T-helper 1 cell treated with Interleukin-12 subunit alpha and Interleukin-12 subunit beta and Interleukin-4 antibody, amounts not matched to agents 30 ng/mL and 1 ng/mL, for 36 hours (primary cell): Measurements from ENCODE around the gene UBE3B. TPM values are rescaled to one million over a fixed set of nuclear protein-coding genes. Genes with fewer than 3 reads are reported as not detected.
"Not testable (repeated sequence)": the region's sequence is repeated elsewhere in the genome, so short reads cannot be mapped to it uniquely, and the experiment has no call there.

ENCODE experiments used
- intact Hi-C: fragments of 100-400 bp; cut with micrococcal nuclease; formaldehyde crosslinking; loops from one replicate; pipeline ENCODE4 v1.15.1; 2024
- total RNA-seq: library from RNA; stranded (reverse); gene quantifications from 2 replicates; pipeline ENCODE4 v1.2.3, GENCODE V29; 2022

Gene UBE3B
- total RNA-seq, 1 donor from 2014 or later: 33.2 TPM

DNA sequence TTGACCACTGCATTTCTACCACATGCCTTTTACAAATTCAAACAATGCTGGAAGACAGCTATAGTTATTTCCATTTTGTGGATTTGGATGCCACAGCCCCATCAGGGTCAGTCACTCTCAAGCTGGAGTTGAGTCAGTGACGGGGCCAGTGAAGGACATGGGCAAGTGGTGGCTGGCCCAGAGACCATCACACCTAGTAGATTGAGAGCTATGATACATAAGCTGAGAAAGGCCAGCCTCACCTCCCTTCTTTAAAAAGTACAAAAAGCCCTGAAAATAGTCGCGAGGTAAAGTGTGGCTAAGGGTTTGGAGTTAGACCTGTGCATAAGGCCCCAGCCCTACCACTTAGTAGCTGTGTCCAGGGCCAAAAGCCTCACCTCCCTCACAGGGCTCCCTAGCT lies 4.4 kb upstream of the UBE3B start:
- intact Hi-C loops: no loop called here

DNA sequence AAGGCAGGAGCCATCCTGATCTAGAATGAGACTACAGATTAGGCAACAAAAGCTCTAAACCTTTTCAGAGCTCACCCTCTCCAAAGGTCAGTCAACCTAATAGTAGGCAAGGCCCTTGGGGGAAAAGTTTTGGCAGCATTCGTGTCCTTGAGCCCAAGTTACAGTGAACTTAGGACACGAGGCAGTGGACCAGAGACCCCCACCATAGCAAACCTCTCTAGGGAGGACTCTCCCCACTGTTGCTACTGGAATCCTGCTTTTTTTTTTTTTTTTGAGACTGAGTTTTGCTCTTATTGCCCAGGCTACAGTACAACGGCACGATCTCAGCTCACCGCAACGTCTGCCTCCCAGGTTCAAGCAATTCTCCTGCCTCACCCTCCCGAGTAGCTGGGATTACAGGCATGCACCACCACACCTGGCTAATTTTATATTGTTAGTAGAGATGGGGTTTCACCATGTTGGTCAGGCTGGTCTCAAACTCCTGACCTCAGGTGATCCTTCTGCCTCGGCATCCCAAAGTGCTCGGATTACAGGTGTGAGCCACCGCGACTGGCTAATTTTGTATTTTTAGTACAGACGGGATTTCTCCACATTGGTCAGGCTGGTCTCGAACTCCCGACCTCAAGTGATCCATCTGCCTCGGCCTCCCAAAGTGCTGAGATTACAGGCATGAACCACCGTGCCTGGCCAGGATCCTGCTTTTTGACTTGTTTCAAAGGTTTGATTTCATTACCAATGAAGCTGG lies 3.7 kb upstream of the UBE3B start:
- intact Hi-C loops: not testable (repeated sequence)

DNA sequence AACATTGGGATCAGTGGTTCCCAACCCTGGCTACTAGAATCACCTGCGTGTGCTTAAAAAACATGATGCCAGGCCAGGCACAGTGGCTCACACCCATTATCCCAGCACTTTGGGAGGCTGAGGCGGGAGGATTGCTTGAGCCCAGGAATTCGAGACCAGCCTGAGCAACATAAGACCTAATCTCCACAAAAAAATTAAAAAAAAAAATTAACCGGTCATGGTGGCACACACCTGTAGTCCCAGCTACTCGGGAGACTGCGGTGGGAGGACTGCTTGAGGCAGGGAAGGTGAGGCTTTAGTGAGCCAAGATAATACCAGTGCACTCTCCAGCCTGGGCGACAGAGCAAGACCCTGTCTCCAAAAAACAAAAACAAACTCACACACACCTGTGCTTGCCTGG lies 2.3 kb upstream of the UBE3B start:
- intact Hi-C loops: loop anchor here (5.0 kb wide), 4 partner anchors 378 to 1713 kb away; partner anchors contain the start of genes ISCU, PRDM4, SART3 and SSH1

DNA sequence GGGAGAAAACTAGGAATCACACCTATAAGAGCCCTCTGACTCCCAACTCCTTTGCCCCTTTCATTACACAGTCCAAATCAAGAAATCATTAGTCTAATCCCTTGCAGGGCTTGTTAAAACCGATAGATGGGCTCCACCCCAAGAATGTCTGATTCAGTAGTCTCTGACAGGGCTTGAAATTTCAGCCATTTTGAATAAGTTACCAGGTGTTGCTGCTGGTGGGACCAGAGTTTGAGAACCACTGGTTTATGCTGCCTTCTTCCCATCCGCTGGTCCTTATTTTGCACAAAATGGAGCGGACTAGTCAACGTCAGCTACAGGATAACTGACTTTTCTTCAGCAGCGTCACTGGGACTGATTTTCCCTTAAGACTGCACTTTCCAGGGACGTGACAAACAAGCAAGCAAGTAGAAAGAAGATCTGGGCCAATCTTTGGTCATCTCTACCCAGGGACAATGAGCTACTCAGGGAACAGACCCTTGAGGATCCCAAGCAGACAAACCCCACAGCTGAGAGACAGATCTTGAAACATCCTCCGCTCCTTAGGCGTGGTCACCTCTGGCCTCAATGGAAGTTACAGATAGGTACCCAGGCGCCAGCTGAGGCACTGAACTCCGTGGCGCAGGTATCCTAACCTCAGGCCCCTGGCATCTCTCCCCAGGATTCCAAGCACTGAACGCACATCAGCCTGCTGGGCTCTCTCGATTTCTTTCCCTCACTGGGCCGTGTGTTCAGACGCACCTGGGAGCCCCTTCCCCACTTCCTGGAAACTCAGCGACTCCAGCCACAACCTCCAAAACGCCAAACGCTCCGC lies 1.2 kb upstream of the UBE3B start:
- intact Hi-C loops: loop anchor here (2.0 to 5.0 kb wide), 6 partner anchors 379 to 1714 kb away; partner anchors contain the start of genes FICD, ISCU, PRDM4 and SART3

DNA sequence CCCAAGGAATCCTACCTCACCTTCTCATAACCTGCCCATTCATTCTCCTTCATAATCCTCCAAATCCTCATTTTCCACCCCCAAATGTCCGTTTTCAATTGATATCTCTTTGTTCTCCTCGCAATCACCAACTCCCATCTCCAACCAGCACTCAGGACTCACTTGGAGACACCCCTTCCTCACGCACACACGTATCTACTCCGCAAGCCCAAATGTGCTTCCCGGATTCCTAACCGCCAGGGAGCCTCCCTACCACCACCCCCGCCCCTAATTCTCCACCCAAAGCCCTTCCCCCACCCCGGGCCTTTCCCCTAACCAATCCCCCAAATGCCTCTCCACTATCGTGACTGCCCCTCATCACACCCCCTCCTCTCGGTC lies 638 bp upstream of the UBE3B start:
- intact Hi-C loops: loop anchor here (1.0 to 5.0 kb wide), 14 partner anchors 44 to 1714 kb away; partner anchors contain the start of genes ATP2A2, C12orf76, FAM222A and FICD

DNA sequence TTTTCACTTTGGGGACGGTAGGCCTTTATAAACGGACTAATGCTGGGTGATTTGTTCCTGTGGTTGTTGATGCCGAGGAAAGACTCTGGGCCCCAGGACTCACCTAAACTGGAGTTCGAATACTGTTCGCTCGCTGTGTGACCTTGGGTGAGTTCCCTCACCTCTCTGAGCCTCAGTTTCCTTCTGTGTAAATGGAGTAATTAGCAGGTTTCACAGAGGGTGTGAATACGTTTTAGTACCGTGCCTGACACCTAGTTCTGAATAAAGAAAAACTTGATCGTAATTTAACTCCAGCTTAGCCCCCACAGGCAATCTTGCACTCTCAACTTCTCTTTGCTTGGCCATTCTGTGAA lies 505 bp downstream of the UBE3B start:
- intact Hi-C loops: loop anchor here (1.0 to 5.0 kb wide), 14 partner anchors 46 to 1716 kb away; partner anchors contain the start of genes ATP2A2, C12orf76, FAM222A and FICD

DNA sequence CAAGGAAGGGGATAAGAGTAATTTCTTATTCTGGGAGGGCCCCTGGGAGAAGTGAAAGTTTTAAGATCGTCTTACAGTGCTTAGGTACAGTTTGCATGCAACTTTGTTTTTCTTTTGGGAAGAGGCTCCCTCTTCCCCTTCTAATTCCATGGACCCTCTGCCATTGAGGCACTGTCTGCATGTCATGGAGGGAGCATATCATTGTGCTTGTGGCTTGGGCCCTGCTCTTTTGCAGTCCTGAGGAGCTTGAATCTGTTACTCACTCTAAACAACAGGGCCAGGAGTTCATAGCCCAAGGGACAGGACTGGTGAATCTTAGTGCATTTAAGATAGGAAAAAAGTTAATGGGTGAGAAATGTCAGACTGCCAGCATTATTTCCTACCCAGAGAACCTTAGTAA lies 2.3 kb downstream of the UBE3B start:
- intact Hi-C loops: loop anchor here (5.0 kb wide), 4 partner anchors 382 to 1717 kb away; partner anchors contain the start of genes ISCU, PRDM4, SART3 and SSH1

DNA sequence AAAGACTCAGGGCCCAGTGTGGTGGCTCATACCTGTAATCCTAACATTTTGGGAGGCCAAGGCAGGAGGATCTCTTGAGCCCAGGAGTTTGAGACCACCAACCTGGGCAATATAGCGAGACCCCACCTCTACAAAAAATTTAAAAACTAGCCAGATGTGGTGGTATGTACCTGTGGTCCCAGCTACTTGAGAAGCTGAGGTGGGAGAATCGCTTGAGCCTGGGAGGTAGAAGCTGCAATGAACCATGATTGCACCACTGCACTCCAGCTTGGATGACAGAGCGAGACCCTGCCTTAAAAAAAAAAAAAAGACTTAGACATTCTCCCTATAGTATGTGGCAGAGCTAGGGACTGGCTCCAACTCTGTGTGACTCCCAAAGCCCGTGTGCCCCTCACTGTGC lies 2.9 kb downstream of the UBE3B start:
- intact Hi-C loops: no loop called here

DNA sequence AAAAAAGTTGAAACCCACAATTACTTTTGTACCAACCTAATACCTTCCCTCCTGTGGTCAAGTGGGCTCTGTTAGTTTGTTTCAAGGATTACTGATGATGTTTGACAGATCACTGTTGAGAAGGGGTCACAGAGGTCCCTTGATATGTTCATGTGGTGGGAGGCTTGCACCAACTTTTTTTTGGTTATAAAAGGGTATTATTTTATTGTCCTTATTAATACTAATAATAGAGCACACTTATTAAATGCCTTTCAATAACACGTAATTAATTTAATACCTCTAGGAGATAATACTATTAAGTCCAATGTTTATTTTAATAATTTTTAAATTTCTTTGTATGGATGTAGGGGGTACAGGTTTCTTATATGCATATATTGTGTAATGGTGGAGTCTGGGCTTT lies 4.4 kb downstream of the UBE3B start:
- intact Hi-C loops: no loop called here

DNA sequence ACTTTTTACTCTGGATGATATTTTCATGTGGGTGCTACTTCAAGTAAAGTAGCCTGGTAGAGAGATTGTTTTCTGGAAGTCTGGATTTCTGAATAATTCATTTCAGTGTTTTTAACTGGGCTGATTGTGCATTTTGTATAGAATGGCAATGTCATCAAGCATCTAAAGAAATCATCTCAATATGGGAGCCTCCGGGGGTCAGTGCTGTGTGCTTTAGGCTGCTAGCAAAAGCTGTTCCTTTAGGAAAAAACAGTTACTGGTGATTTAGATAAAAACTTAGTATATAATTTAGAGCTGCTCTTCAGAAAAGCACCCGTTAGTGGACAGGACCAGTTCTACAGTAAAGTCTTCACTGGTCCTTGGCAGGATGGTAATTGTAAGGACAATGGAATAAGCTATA lies 5.1 kb downstream of the UBE3B start:
- intact Hi-C loops: no loop called here

DNA sequence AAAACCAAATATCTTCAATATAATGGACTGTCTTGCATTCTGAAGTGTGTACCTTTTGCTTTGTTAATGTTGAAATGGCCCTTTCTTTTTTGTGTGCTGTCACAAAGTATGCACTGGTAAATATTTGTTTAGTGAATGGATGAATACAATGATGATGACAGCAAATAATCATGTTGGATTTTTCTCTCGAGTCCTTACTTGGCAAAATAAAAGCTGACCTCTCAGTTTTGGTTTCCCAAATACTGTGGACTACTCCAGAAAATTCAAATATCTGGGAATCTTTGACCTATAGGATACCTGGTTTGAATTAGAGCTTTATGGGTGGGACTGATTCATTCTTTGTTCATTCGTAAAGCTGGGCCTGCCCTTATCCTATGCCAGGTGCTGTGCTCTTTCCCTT lies 5.5 kb downstream of the UBE3B start:
- intact Hi-C loops: no loop called here

DNA sequence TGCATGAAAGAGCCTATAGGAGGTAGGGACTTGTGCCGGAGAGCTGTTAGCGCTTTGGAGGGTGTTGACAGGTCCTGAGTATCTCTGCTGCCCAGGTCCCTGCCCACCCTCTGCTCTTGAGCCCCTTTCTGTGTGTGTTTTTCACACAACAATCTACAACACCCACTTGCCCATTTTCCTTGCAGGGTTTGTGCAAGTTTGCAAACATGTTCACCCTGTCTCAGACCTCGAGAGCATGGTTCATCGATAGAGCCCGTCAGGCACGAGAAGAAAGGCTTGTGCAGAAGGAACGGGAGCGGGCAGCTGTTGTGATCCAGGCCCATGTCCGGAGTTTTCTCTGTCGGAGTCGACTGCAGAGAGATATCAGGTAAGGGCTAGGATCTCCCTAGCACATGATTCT lies 5.9 kb downstream of the UBE3B start:
- intact Hi-C loops: no loop called here

DNA sequence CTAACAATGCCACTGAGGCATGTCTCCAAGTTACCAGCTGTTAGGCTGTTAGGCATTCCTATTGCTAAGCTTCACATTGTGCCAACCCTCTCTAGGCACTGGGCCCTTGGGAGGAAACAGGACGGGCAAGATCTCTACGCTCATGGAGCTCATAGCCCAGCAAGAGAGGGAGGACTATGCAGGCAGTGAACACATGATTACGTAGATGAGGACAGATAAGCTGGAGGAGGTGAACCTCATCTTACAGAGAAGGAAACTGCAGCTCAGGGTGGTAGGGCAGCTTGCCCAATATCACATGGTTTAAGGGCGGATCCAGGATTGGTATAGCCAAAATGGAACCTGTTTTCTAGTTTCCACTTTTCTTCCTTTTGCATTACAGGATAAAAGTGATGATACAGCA lies 7.8 kb downstream of the UBE3B start:
- intact Hi-C loops: no loop called here

DNA sequence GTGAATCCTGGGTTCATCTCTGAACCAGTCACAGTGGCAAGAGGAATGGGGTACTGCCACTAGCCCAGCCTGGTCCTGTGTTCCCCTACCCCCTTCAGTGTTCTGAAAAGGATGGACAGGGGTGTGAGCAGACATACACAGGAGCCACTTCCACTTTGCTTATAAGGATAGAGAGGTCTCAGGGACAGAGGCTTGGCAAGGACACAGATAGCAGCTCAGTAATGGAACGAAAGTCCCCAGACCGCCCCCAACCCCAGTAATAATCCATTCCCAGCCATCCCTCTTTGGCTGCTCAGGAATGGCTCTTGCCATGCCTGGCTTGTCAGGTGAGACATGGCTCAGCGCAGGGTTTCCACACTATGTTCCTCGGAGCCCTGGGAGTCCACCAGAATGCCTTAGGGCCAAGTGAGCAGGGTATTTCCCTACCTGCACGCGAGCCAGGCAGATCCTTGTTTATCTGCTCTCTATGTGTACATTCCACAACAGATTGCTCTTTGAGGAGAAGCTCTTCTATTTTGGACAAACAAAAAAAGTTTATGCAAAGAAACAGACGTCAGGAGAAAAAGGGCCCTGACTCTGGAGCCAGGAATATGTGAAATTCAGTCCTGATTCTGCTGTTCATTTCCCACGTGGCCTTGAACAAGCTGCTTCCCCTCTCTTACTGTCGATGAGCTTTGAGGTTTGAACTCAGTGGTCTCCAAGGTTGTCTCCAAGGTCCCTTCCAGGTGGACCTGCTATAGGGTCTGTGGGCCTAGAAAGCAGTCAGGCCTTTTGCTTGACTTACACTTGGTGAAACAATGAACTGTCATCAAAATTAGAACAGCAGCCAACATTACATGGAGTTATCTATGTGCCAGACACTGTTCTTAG lies 10.0 kb downstream of the UBE3B start:
- intact Hi-C loops: no loop called here

DNA sequence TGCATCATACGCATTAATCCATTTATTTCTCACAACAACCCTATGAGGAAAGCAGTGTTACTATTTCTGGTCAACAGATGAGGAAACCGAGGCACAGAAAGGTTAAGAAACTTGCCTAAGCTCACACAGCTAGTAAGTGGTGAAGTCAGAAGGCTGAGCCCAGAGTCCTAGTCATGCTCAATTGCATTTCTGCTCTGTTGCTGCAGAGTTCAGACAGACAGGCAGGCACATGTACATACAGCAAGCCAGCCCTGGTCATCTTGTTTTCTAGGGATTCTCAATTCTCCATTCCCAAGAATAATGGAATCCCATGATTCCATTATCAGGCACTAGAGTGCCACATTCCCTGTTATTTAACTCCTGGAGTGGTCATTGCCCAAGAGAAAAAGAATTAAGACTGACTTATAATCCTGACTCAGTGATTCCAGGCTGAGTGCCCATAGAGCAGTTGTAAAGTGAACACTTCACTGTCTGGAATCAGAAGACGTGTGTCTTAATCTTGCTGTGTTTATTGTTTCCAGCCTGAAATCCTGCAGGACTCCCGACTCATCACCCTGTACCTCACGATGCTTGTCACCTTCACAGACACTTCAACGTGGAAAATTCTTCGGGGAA lies 10.7 kb downstream of the UBE3B start:
- intact Hi-C loops: no loop called here

DNA sequence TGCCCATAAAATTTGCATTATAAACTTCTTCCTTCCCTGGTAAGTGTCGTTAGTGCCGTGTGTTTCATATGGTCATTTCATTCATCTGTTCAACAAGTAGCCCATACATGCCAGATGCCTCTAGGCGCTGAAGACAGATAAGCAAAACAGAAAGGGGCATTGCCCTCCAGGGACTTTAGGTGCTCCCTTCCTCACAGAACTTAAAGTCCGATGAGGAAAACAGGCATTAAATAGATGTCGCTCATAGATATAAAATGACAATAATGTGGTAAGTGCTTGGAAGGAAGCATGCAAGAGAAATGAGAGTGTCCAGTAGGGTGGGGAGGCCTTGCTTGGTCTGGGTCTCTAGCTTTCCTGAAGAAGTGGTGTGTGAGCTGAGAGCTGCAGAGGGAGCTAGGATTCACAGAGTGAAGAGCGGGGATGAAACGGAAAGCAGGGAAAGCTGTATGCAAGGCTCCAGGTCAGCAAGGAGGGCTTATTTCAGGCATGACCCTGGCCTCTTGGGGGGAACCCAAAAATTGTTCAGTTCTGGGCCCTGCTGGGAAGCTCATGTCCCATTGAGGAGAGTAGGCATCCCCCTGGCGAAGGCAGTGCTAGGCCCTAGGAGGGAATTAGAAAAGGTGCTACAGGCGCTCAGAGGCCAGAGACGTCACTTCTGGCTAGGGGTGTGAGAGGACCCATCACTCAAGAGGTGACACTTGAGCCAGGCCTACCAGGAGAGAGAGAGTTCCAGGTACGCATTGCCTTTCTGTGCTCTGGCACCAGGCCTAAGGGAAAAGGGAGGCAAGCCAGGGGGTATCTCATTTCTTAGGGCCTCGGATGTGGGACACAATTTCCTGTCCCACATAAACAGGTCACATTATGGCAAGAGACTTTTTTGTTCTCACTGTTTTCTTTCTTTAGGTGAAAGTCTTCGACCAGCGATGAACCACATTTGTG lies 11.9 kb downstream of the UBE3B start:
- intact Hi-C loops: no loop called here

DNA sequence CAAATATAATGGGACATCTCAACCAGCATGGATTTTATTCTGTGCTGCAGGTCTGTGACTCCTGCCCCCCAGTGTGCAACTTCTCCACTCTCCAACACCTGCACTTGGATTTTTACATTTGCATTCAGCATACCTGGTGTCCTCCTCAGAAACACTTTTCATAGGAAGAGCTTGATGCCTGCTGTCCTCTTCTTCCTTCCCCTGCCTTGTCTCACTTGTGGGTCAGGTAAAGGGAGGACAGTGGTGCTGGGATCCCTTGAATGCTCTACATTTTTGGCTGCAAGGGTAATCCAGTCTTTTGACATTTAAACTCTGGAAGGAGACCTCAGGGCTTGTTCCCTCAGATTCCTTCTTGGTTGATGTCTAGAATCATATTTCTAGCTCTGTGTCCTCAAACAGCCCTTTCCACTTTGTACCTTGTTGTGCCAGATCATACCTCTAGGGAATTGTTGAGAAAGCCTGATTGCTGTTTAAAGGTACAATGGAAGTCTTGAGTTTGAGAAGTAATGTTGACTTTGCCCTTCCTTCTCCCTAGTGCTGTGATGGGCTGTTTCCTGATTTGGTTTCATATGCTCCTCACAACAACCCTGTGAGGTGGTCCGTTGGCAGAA lies 12.6 kb downstream of the UBE3B start:
- intact Hi-C loops: no loop called here

DNA sequence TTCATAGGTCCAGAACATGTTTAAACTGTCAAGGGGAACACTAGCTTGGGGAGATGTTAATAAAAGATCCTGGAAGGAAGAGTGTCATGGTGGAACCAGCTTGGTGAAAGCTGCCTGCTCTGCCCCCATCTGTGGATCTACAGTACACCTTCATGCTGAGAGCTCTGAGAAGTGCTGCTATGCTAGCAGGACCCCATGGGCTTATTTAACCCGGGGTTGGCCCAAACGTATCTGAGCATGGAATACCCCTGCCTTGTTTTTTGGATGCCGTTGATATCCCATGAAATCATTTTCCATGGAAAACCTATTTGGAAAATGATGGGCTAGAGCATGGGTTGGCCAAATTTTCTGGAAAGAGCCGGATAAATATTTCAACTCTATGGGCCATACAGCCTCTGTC lies 14.2 kb downstream of the UBE3B start:
- intact Hi-C loops: no loop called here

DNA sequence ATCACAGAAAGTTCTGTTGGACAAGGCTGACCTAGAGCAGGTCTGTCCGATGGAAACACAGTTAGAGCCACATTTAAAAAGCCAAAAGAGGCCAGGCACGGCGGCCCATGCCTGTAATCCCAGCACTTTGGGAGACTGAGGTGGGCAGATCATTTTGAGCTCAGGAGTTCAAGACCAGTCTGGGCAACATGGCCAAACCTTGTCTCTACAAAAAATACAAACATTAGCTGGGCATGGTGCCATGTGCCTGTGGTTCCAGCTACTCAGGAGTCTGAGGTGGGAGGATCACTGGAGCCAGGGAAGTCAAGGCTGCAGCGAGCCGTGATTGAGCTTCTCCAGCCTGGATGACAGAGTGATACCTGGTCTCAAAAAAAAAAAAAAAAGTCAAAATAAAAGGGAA lies 14.9 kb downstream of the UBE3B start:
- intact Hi-C loops: no loop called here
